Uterus (tissue), 2 donors: ENCODE data around the gene MIPEP.

Source experiments
- POLR2A ChIP-seq, 2 donors: fragments of 450-650 bp; IDR thresholded peaks; one replicate each; pipeline ENCODE4 v1.6.1; 2016; ENCODE audit warnings: antibody characterized with exemption in 2 of 2, mild to moderate bottlenecking in 1 of 2, moderate library complexity in 1 of 2
- TF ChIP-seq, protein P1 (sequence below), 4 experiments: fragments of 200-600 bp in 2 of 4; fragments of 450-650 bp in 2 of 4; sonication (generic) in 2 of 4; IDR thresholded peaks; one replicate each; pipeline ENCODE4 v1.5.1; 2016 to 2019; ENCODE audit warnings: antibody characterized with exemption in 4 of 4, mild to moderate bottlenecking in 2 of 4, moderate library complexity in 1 of 4

GRCh38 chr13:23866420-23867026, 22.7 kb downstream of the MIPEP start:
- TF ChIP-seq, protein P1, sequence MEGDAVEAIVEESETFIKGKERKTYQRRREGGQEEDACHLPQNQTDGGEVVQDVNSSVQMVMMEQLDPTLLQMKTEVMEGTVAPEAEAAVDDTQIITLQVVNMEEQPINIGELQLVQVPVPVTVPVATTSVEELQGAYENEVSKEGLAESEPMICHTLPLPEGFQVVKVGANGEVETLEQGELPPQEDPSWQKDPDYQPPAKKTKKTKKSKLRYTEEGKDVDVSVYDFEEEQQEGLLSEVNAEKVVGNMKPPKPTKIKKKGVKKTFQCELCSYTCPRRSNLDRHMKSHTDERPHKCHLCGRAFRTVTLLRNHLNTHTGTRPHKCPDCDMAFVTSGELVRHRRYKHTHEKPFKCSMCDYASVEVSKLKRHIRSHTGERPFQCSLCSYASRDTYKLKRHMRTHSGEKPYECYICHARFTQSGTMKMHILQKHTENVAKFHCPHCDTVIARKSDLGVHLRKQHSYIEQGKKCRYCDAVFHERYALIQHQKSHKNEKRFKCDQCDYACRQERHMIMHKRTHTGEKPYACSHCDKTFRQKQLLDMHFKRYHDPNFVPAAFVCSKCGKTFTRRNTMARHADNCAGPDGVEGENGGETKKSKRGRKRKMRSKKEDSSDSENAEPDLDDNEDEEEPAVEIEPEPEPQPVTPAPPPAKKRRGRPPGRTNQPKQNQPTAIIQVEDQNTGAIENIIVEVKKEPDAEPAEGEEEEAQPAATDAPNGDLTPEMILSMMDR (IDR thresholded peaks at IDR 0.05), result no peak
- TF ChIP-seq POLR2A (IDR thresholded peaks at IDR 0.05), result no peak
